ENCODE data around the gene MTHFD1L.

Gene MTHFD1L

GRCh38 chr6:150866147-150866990 lies 867 bp downstream of the MTHFD1L start:
- peak; percentile 66 to 86 (median 69) for DNase-seq (ENCODE audit: low read depth in 3 of 3)

- DNase-seq (ENCODE audit: low read depth in 3 of 3), result no peak
Measured at GRCh38 chr6:150866991-150867501, 1.5 kb downstream of the MTHFD1L start.

- no peak for DNase-seq (ENCODE audit: low read depth in 3 of 3)
Measured at GRCh38 chr6:150868759-150869158, 3.3 kb downstream of the MTHFD1L start.

- no peak for DNase-seq (ENCODE audit: low read depth in 3 of 3)
Measured at GRCh38 chr6:150874179-150874578, 8.7 kb downstream of the MTHFD1L start.

GRCh38 chr6:150875841-150876240 lies 10.3 kb downstream of the MTHFD1L start:
- no peak for DNase-seq (ENCODE audit: low read depth in 3 of 3)

- no peak for DNase-seq (ENCODE audit: low read depth in 3 of 3)
Measured at GRCh38 chr6:150876598-150876997, 11.1 kb downstream of the MTHFD1L start.

- DNase-seq (ENCODE audit: low read depth in 3 of 3), result no peak
Measured at GRCh38 chr6:150877928-150878327, 12.4 kb downstream of the MTHFD1L start.

GRCh38 chr6:150878347-150879213 lies 13.1 kb downstream of the MTHFD1L start:
- no peak for DNase-seq (ENCODE audit: low read depth in 3 of 3)

GRCh38 chr6:150880336-150880735 lies 14.8 kb downstream of the MTHFD1L start:
- no peak for DNase-seq (ENCODE audit: low read depth in 3 of 3)

GRCh38 chr6:150881911-150882481 lies 16.5 kb downstream of the MTHFD1L start:
- no peak for DNase-seq (ENCODE audit: low read depth in 3 of 3)

GRCh38 chr6:150883521-150883920 lies 18.0 kb downstream of the MTHFD1L start:
- DNase-seq (ENCODE audit: low read depth in 3 of 3), result no peak

GRCh38 chr6:150886155-150886554 lies 20.7 kb downstream of the MTHFD1L start:
- DNase-seq (ENCODE audit: low read depth in 3 of 3), result no peak

- DNase-seq (ENCODE audit: low read depth in 3 of 3), result no peak
Measured at GRCh38 chr6:150887978-150888563, 22.6 kb downstream of the MTHFD1L start.

GRCh38 chr6:150890346-150890745 lies 24.8 kb downstream of the MTHFD1L start:
- DNase-seq (ENCODE audit: low read depth in 3 of 3), result no peak

GRCh38 chr6:150891888-150892485 lies 26.5 kb downstream of the MTHFD1L start:
- DNase-seq (ENCODE audit: low read depth in 3 of 3), result peak; percentile 11 to 44 (median 16)

GRCh38 chr6:150894191-150894744 lies 28.8 kb downstream of the MTHFD1L start:
- DNase-seq (ENCODE audit: low read depth in 3 of 3), result no peak

GRCh38 chr6:150894935-150895552 lies 29.5 kb downstream of the MTHFD1L start:
- peak in 1 of 3 experiments; percentile 16 for DNase-seq (ENCODE audit: low read depth in 3 of 3)

- no peak for DNase-seq (ENCODE audit: low read depth in 3 of 3)
Measured at GRCh38 chr6:150895928-150896632, 30.6 kb downstream of the MTHFD1L start.

- no peak for DNase-seq (ENCODE audit: low read depth in 3 of 3)
Measured at GRCh38 chr6:150897400-150897943, 32.0 kb downstream of the MTHFD1L start.
